Mucosa of stomach (tissue), 1 donor: ENCODE results near the gene VPS35.
A peak's percentile ranks its signal among the peaks of the same experiment; 100 is the strongest.

Experiments used
- H3K27me3 ChIP-seq: one replicate; pipeline ENCODE4 v1.7.0; 2013; ENCODE audit warnings: mild to moderate bottlenecking, low read length; ENCODE audit not compliant: control insufficient read depth, insufficient read depth
- H3K36me3 ChIP-seq: one replicate; pipeline ENCODE4 v1.7.0; 2013; ENCODE audit warnings: low read length; ENCODE audit not compliant: control insufficient read depth, insufficient read depth
- H3K4me1 ChIP-seq: one replicate; pipeline ENCODE4 v1.7.0; 2013; ENCODE audit warnings: mild to moderate bottlenecking, low read length; ENCODE audit not compliant: control insufficient read depth, insufficient read depth
- H3K4me3 ChIP-seq: one replicate; pipeline ENCODE4 v1.7.0; 2013; ENCODE audit warnings: low read length
- H3K9ac ChIP-seq: one replicate; pipeline ENCODE4 v1.7.0; 2013; ENCODE audit warnings: mild to moderate bottlenecking, low read length, moderate library complexity
- H3K9me3 ChIP-seq: one replicate; pipeline ENCODE4 v1.7.0; 2013; ENCODE audit warnings: mild to moderate bottlenecking, low read length, moderate library complexity; ENCODE audit not compliant: control insufficient read depth
- donor health status: Pancreatic carcinoma.

Gene VPS35

GRCh38 chr16:46688654-46689364 is at the start of gene VPS35:
VPS35 (minus strand) TSS chr16:46689178; CDS start chr16:46689133, 45 bp downstream.
- H3K4me1 ChIP-seq: peaks cover 37% of the 10 kb centered on the region
- peak within 1 kb of the TSS; percentile 68 for H3K4me3 ChIP-seq
- H3K9me3 ChIP-seq: no peaks in the 10 kb centered on the region
- peak within 1 kb of the TSS; percentile 86 for H3K9ac ChIP-seq
- H3K27me3 ChIP-seq: no peaks in the 10 kb centered on the region
- H3K36me3 ChIP-seq: no peaks in the 10 kb centered on the region

- H3K27me3 ChIP-seq: no peaks in the 10 kb centered on the region
- H3K9me3 ChIP-seq: no peaks in the 10 kb centered on the region
- H3K4me1 ChIP-seq: no peaks in the 10 kb centered on the region
- no peak overlapping the region for H3K4me3 ChIP-seq
- H3K9ac ChIP-seq: no peak overlapping the region
- no peaks in the 10 kb centered on the region for H3K36me3 ChIP-seq
Measured at GRCh38 chr16:46737621-46738214, 48.7 kb upstream of the VPS35 start.

GRCh38 chr16:46736695-46737094 is 47.7 kb upstream of the VPS35 start:
- Histone ChIP-seq H3K4me3 (no peak overlapping the region), H3K36me3 (no peaks in the 10 kb centered on the region), H3K27me3 (no peaks in the 10 kb centered on the region), H3K9me3 (no peaks in the 10 kb centered on the region), H3K9ac (no peak overlapping the region), H3K4me1 (no peaks in the 10 kb centered on the region)

GRCh38 chr16:46733319-46733830 is 44.4 kb upstream of the VPS35 start:
- Histone ChIP-seq H3K4me3 (no peak overlapping the region), H3K4me1 (no peaks in the 10 kb centered on the region), H3K36me3 (no peaks in the 10 kb centered on the region), H3K27me3 (no peaks in the 10 kb centered on the region), H3K9ac (no peak overlapping the region), H3K9me3 (no peaks in the 10 kb centered on the region)

- Histone ChIP-seq H3K4me3 (no peak overlapping the region), H3K36me3 (no peaks in the 10 kb centered on the region)
Measured at GRCh38 chr16:46732561-46732960, 43.6 kb upstream of the VPS35 start.

GRCh38 chr16:46731691-46732555 is 42.9 kb upstream of the VPS35 start:
- no peaks in the 10 kb centered on the region for H3K4me1 ChIP-seq
- no peaks in the 10 kb centered on the region for H3K36me3 ChIP-seq

More at GRCh38 chr16:46732561-46732960, 43.6 kb upstream of the VPS35 start:
- H3K9ac ChIP-seq: no peak overlapping the region
- no peaks in the 10 kb centered on the region for H3K27me3 ChIP-seq
- H3K4me1 ChIP-seq: no peaks in the 10 kb centered on the region
- no peaks in the 10 kb centered on the region for H3K9me3 ChIP-seq

GRCh38 chr16:46730801-46731690 is 42.1 kb upstream of the VPS35 start:
- no peaks in the 10 kb centered on the region for H3K36me3 ChIP-seq
- H3K9me3 ChIP-seq: no peaks in the 10 kb centered on the region
- H3K4me1 ChIP-seq: no peaks in the 10 kb centered on the region
- no peaks in the 10 kb centered on the region for H3K27me3 ChIP-seq
- H3K4me3 ChIP-seq: no peak overlapping the region
- no peak overlapping the region for H3K9ac ChIP-seq

More at GRCh38 chr16:46731691-46732555, 42.9 kb upstream of the VPS35 start:
- no peak overlapping the region for H3K4me3 ChIP-seq
- no peaks in the 10 kb centered on the region for H3K27me3 ChIP-seq
- no peak overlapping the region for H3K9ac ChIP-seq
- no peaks in the 10 kb centered on the region for H3K9me3 ChIP-seq

- no peaks in the 10 kb centered on the region for H3K27me3 ChIP-seq
- H3K36me3 ChIP-seq: no peaks in the 10 kb centered on the region
- H3K4me1 ChIP-seq: no peaks in the 10 kb centered on the region
- H3K9me3 ChIP-seq: no peaks in the 10 kb centered on the region
- no peak overlapping the region for H3K9ac ChIP-seq
- H3K4me3 ChIP-seq: no peak overlapping the region
Measured at GRCh38 chr16:46730126-46730525, 41.1 kb upstream of the VPS35 start.

GRCh38 chr16:46729326-46729995 is 40.5 kb upstream of the VPS35 start:
- Histone ChIP-seq H3K27me3 (no peaks in the 10 kb centered on the region), H3K9me3 (no peaks in the 10 kb centered on the region), H3K4me1 (no peaks in the 10 kb centered on the region), H3K9ac (no peak overlapping the region), H3K36me3 (no peaks in the 10 kb centered on the region), H3K4me3 (no peak overlapping the region)

GRCh38 chr16:46728806-46729205 is 39.8 kb upstream of the VPS35 start:
- Histone ChIP-seq H3K9me3 (no peaks in the 10 kb centered on the region), H3K36me3 (no peaks in the 10 kb centered on the region), H3K4me3 (no peak overlapping the region), H3K4me1 (no peaks in the 10 kb centered on the region), H3K27me3 (no peaks in the 10 kb centered on the region), H3K9ac (no peak overlapping the region)

GRCh38 chr16:46727630-46728029 is 38.7 kb upstream of the VPS35 start:
- Histone ChIP-seq H3K9me3 (no peaks in the 10 kb centered on the region), H3K4me1 (no peaks in the 10 kb centered on the region), H3K36me3 (no peaks in the 10 kb centered on the region), H3K4me3 (no peak overlapping the region), H3K9ac (no peak overlapping the region), H3K27me3 (no peaks in the 10 kb centered on the region)
